Measurements from ENCODE around the gene DNM1L. TPM values are rescaled to one million over a fixed set of nuclear protein-coding genes. Genes with fewer than 3 reads are reported as not detected.

Gene DNM1L
- total RNA-seq, 2 experiments from 2014 or later = 60.7 to 60.9 TPM

Other genes with a start within 250 kb of the DNM1L start
- gene YARS2, start 76.6 kb downstream of the DNM1L start, total RNA-seq = 10 to 100 TPM; 15.7 to 24.0 TPM
- gene PKP2, start 217.5 kb downstream of the DNM1L start, total RNA-seq = not detected

Data from activated CD4-positive, alpha-beta T cell treated with anti-CD3 and anti-CD28 coated beads, Interleukin-2, amount 10 ng/mL, durations not matched to agents 7 days and 5 days (primary cell).